IMR-90 (cell line): ENCODE data around the gene PTPRF. TPM values are rescaled to one million over a fixed set of nuclear protein-coding genes. Genes with fewer than 3 reads are reported as not detected.
A peak's percentile ranks its signal among the peaks of the same experiment; 100 is the strongest.

ENCODE experiments used
- ATAC-seq: fragments of 200-7000 bp; cut with Tn5 transposase; 2 replicates; pipeline ENCODE4 v1.9.1; 2020; ENCODE audit warnings: low read depth, mild to moderate bottlenecking, moderate library complexity
- BruUV-seq: library from RNA; stranded (reverse); fragments of 400-500 nt; replicated peaks from 2 replicates; lab custom pipeline; 2021; lab: Mats Ljungman, UMichigan
- CTCF ChIA-PET: fragments of 300-600 bp; formaldehyde crosslinking; extraction: SDS; loops from one replicate; lab custom pipeline; 2021; ENCODE audit warnings: antibody characterized with exemption; lab: Yijun Ruan, JAX
- POLR2A ChIA-PET: fragments of 300-600 bp; sonication (Branson Sonifier 250); formaldehyde crosslinking; loops from one replicate; lab custom pipeline; 2022; ENCODE audit warnings: antibody characterized with exemption; ENCODE audit not compliant: unreplicated experiment; lab: Charles Lee
- DNase-seq: peaks from one replicate; pipeline ENCODE4 v3.0.0; 2013
- H2AFZ ChIP-seq: replicated peaks from 2 replicates; pipeline ENCODE3; 2013; ENCODE audit warnings: low read length, mild to moderate bottlenecking; ENCODE audit not compliant: poor library complexity
- H2AK5ac ChIP-seq: 2 replicates; pipeline ENCODE4 v1.6.1; 2013; ENCODE audit warnings: low read depth, low read length, inconsistent platforms
- H2AK9ac ChIP-seq: replicated peaks from 2 replicates; pipeline ENCODE3; 2013; ENCODE audit warnings: mild to moderate bottlenecking, low read depth, low read length, moderate library complexity; ENCODE audit not compliant: poor library complexity
- H2BK120ac ChIP-seq: 2 replicates; pipeline ENCODE4 v1.6.1; 2013; ENCODE audit warnings: low read depth, low read length, inconsistent platforms
- H2BK15ac ChIP-seq: 3 replicates; pipeline ENCODE4 v1.6.1; 2013; ENCODE audit warnings: low read depth, low read length, inconsistent platforms
- H2BK20ac ChIP-seq: 2 replicates; pipeline ENCODE4 v1.6.1; 2013; ENCODE audit warnings: low read depth, mild to moderate bottlenecking, inconsistent platforms, low read length, moderate library complexity
- H2BK5ac ChIP-seq: 2 replicates; pipeline ENCODE4 v1.6.1; 2013; ENCODE audit warnings: mild to moderate bottlenecking, low read depth, low read length, inconsistent platforms; ENCODE audit not compliant: poor library complexity, severe bottlenecking
- H3K14ac ChIP-seq: replicated peaks from 2 replicates; pipeline ENCODE4 v1.6.1; 2013; ENCODE audit warnings: low read depth, low read length, inconsistent platforms
- H3K18ac ChIP-seq: 2 replicates; pipeline ENCODE4 v1.6.1; 2013; ENCODE audit warnings: low read depth, low read length, control low read depth
- H3K23ac ChIP-seq: 2 replicates; pipeline ENCODE4 v1.6.1; 2013; ENCODE audit warnings: low read depth, low read length, inconsistent platforms
- H3K27ac ChIP-seq: 2 replicates; pipeline ENCODE4 v1.5.1; 2013; ENCODE audit warnings: mild to moderate bottlenecking, control low read depth, low read length; ENCODE audit not compliant: insufficient read depth
- H3K27me3 ChIP-seq: 2 replicates; pipeline ENCODE4 v1.6.1; 2013; ENCODE audit warnings: low read length; ENCODE audit not compliant: control insufficient read depth, insufficient read depth
- H3K36me3 ChIP-seq: 2 replicates; pipeline ENCODE4 v1.6.1; 2013; ENCODE audit warnings: low read length, mixed read lengths; ENCODE audit not compliant: control insufficient read depth, insufficient read depth
- H3K4ac ChIP-seq: 2 replicates; pipeline ENCODE4 v1.6.1; 2013; ENCODE audit warnings: low read depth, low read length, inconsistent platforms
- H3K4me1 ChIP-seq: 2 replicates; pipeline ENCODE4 v1.6.1; 2013; ENCODE audit warnings: low read length, mixed read lengths; ENCODE audit not compliant: control insufficient read depth, insufficient read depth
- H3K4me2 ChIP-seq: 2 replicates; pipeline ENCODE4 v1.6.1; 2013; ENCODE audit warnings: low read depth, mild to moderate bottlenecking, control low read depth, low read length, moderate library complexity
- H3K4me3 ChIP-seq: 2 replicates; pipeline ENCODE4 v1.5.1; 2013; ENCODE audit warnings: low read depth, mild to moderate bottlenecking, control low read depth, low read length, moderate library complexity; ENCODE audit not compliant: insufficient read depth
- H3K56ac ChIP-seq: 2 replicates; pipeline ENCODE4 v1.6.1; 2013; ENCODE audit warnings: low read length, inconsistent platforms; ENCODE audit not compliant: insufficient read depth; ENCODE audit errors: extremely low read depth
- H3K79me1 ChIP-seq, 2 experiments: 2 replicates each; pipeline ENCODE4 v1.6.1; 2013; ENCODE audit warnings: low read length in 2 of 2, inconsistent platforms in 1 of 2, low read depth in 1 of 2
- H3K9ac ChIP-seq: 2 replicates; pipeline ENCODE4 v1.6.1; 2013; ENCODE audit warnings: low read depth, low read length, control low read depth
- H3K9me1 ChIP-seq: 2 replicates; pipeline ENCODE4 v1.6.1; 2013; ENCODE audit warnings: low read length, inconsistent platforms; ENCODE audit not compliant: insufficient read depth
- H3K9me3 ChIP-seq: 2 replicates; pipeline ENCODE4 v1.6.1; 2013; ENCODE audit warnings: low read length; ENCODE audit not compliant: control insufficient read depth, insufficient read depth
- H4K20me1 ChIP-seq: 2 replicates; pipeline ENCODE4 v1.6.1; 2013; ENCODE audit warnings: low read length, inconsistent platforms; ENCODE audit not compliant: insufficient read depth
- H4K5ac ChIP-seq: 2 replicates; pipeline ENCODE4 v1.6.1; 2013; ENCODE audit warnings: mild to moderate bottlenecking, low read depth, low read length, control low read depth
- H4K8ac ChIP-seq, 2 experiments: 2 replicates each; pipeline ENCODE4 v1.6.1; 2013; ENCODE audit warnings: low read depth in 2 of 2, low read length in 2 of 2, control low read depth in 1 of 2, inconsistent platforms in 1 of 2
- H4K91ac ChIP-seq: 2 replicates; pipeline ENCODE4 v1.6.1; 2013; ENCODE audit warnings: low read depth, low read length, inconsistent platforms; ENCODE audit not compliant: insufficient read depth
- BHLHE40 ChIP-seq: fragments of 150-350 bp; IDR thresholded peaks from 2 replicates; pipeline ENCODE4 v1.6.1; 2016; ENCODE audit warnings: mild to moderate bottlenecking, low read depth, low read length
- CHD1 ChIP-seq: IDR thresholded peaks from 2 replicates; pipeline ENCODE4 v1.6.1; 2012; ENCODE audit warnings: low read depth, low read length, improper control_type of control experiment
- ELK1 ChIP-seq: fragments of 150-350 bp; IDR thresholded peaks from 2 replicates; pipeline ENCODE4 v1.6.1; 2016; ENCODE audit warnings: low read depth, mild to moderate bottlenecking, low read length, moderate library complexity, borderline replicate concordance
- RFX5 ChIP-seq: IDR thresholded peaks from 2 replicates; pipeline ENCODE4 v1.8.0; 2012; ENCODE audit warnings: low read depth, mild to moderate bottlenecking, low read length, moderate library complexity
- WGBS, 2 experiments: methylation state at CpG; one replicate each; pipeline versions ENCODE4 v1.1.5 to v1.1.7; 2013; ENCODE audit warnings: missing lambda C conversion rate in 2 of 2; ENCODE audit not compliant: insufficient read length in 1 of 2; ENCODE audit errors: extremely low coverage in 2 of 2; 5-methylcytosine and 5-hydroxymethylcytosine counted together
- dilution Hi-C: fragments of 300-500 bp; cut with HindIII; formaldehyde crosslinking; loops from one replicate; pipeline ENCODE4 v1.14.3; 2018; ENCODE audit warnings: low sequenced_read_pairs; ENCODE audit not compliant: unreplicated experiment
- in situ Hi-C: fragments of 300-500 bp; cut with MboI; formaldehyde crosslinking; loops from 3 replicates; pipeline ENCODE4 v1.14.3; 2019; ENCODE audit warnings: low sequenced_read_pairs, inconsistent platforms, mixed read lengths
- intact Hi-C: fragments of 100-400 bp; cut with micrococcal nuclease; formaldehyde crosslinking; loops from 2 replicates; pipeline ENCODE4 v1.10.0; 2022
- polyA plus RNA-seq, 3 experiments: library from polyadenylated mRNA; depleted of rRNA; stranded (reverse); fragments of >200 nt; gene quantifications; 2 replicates each; pipeline ENCODE4 v1.2.3, GENCODE V29; 2012; ENCODE audit warnings: low replicate concordance in 1 of 3
- total RNA-seq: library from RNA; depleted of rRNA; stranded (reverse); fragments of >200 nt; gene quantifications from 2 replicates; pipeline ENCODE4 v1.2.3, GENCODE V29; 2012

The PTPRF gene
- total and polyA plus RNA-seq, 2 of the 4 experiments (the other 2 are of a cell fraction): 25.8 to 92.3 TPM

- Histone ChIP-seq H3K27ac (no peak overlapping the region), H3K14ac (no peak overlapping the region), H4K5ac (no peak overlapping the region), H3K23ac (no peak overlapping the region), H3K4me2 (no peak overlapping the region), H3K79me1 (peaks cover 24 to 54% of the 10 kb centered on the region in 2 experiments), H4K91ac (no peak overlapping the region), H3K9me3 (no peaks in the 10 kb centered on the region), H3K56ac (no peak overlapping the region), H3K36me3 (peaks cover 41% of the 10 kb centered on the region), H3K9ac (no peak overlapping the region), H2AFZ (peak overlapping the region; percentile 17), H4K20me1 (peaks cover 8% of the 10 kb centered on the region; the same call in 1 of the 2 replicates), H2AK9ac (no peak overlapping the region), H3K4me1 (peaks cover 8% of the 10 kb centered on the region), H3K9me1 (peaks cover 17% of the 10 kb centered on the region; the same call in 1 of the 2 replicates), H2AK5ac (no peak overlapping the region), H3K4me3 (no peak overlapping the region), H2BK120ac (no peak overlapping the region), H2BK15ac (no peak overlapping the region), H2BK20ac (no peak overlapping the region), H3K18ac (no peak overlapping the region), H2BK5ac (no peak overlapping the region), H3K4ac (no peak overlapping the region), H4K8ac (no peak overlapping the region), H3K27me3 (no peaks in the 10 kb centered on the region)
- POLR2A ChIA-PET: no interaction called here
- CTCF ChIA-PET: no interaction called here
- DNase-seq: no peak
- 98% methylated on average over 20 of the region's 39 CpGs; no CpG with 5 or more reads in 1 of the 2 experiments for WGBS, 2 experiments
- no TSS peak for BruUV-seq
- dilution Hi-C loops (no loop called here), intact Hi-C loops (no loop called here), in situ Hi-C loops (no loop called here)
- TF ChIP-seq BHLHE40 (no peak), RFX5 (no peak), ELK1 (no peak), CHD1 (no peak)
- ATAC-seq: no peak
Measured at GRCh38 chr1:43591181-43591580, 60.5 kb downstream of the PTPRF start.
